Stimulated activated CD8-positive, alpha-beta memory T cell treated with anti-CD3 and anti-CD28 coated beads, Interleukin-12 subunit alpha, Interleukin-12 subunit beta, amount 100 ng/mL, for 1 hour (primary cell): ENCODE data around the gene AAMDC.
"Not testable (repeated sequence)": the region's sequence is repeated elsewhere in the genome, so short reads cannot be mapped to it uniquely, and the experiment has no call there.

ENCODE experiments used
- DNase-seq: peaks from one replicate; pipeline ENCODE4 v3.0.0-alpha.2; 2020; ENCODE audit warnings: low read depth

Gene AAMDC

DNA sequence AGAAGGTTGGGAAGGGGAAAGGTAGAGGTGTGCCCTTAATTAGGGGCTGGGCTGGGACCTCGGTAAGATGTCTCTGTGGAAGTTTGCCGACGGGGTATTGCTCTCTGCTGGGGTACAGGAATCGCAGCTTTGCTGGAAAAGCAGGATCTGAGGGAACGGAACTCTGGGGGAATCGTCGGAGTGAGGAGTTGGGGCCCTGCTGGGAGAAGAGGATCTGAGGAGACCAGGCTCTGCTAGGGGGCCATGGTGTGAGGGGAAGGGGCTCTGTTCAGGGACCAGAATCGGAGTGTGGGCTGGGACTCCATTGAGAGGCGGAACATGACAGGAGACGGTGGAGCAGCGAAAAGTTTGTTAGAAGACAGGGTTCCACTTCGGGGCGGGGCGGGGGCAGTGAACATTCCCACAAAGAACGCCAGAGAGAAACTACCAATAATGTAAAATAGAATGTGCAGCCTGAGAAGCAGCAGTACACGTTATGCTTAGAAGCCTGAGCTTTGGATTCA, 456 bp downstream of the AAMDC start:
- no peak for DNase-seq

DNA sequence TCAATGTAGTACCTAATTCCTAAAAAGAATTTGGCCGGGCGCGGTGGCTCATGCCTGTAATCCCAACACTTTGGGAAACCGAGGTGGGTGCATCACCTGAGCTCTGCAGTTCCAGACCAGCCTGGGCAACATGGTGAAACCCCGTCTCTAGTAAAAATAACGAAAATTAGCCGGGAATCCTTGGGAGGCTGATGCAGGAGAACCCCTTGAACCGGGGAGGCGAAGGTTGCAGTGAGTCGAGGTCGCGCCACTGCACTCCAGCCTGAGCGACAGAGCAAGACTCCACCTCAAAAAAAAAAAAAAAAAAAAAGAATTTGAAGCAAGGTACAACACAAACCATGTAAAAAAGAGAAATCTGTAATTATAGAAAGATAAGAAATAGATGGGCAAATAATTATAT, 1.2 kb downstream of the AAMDC start:
- DNase-seq, result not testable (repeated sequence)

DNA sequence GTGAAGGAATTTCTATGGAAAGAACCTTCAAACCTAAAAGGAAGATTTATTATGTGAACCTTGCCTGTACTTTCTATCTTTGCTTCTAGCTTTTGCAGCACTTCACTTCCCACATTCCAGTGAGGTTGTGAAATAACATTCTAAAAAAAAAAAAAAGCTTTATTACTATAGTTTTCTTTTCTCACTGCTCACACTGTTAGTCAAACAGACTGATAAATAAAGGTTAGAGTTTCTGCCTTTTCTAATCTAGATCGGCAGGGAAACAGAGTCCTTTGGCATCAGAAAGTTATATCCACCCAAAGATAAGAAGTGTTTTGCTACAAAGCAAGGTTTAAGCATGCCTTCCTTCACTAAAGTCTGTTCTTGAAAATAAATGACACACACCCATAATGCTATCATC, 2.8 kb downstream of the AAMDC start:
- DNase-seq, result no peak

DNA sequence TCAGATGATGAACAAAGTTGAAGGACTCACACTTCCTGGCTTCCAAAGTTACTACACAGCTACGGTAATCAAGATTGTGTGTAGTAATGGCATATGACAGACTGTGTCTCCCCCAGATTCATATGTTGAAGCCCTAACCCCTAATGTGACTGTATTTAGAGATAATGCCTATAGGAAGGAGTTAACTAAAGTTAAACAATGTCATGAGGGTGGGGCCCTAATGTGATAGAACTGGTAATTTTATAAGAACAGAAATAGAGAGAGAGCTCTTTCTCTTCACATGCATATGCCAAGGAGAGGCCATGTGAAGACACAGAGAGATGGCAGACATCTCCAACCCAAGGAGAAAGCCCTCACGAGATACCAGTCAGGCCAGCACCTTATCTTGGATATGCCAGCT, 8.0 kb downstream of the AAMDC start:
- no peak for DNase-seq

DNA sequence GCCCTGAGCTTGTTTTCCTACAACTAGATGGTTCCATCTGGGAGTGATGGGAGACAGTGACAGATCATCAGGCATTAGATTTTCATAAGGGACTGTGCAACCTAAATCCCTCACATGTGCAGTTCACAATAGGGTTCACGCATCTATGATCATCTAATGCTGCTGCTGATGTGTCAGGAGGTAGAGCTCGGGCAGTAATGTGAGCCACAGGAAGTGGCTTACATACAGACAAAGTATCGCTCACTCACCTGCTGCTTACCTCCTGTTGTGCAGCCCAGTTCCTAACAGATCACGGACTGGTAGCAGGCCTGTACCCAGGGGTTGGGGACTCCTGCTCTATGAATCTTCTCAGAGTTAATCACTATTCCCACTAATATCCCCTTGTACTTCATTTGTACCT, 12.4 kb downstream of the AAMDC start:
- DNase-seq, result no peak

DNA sequence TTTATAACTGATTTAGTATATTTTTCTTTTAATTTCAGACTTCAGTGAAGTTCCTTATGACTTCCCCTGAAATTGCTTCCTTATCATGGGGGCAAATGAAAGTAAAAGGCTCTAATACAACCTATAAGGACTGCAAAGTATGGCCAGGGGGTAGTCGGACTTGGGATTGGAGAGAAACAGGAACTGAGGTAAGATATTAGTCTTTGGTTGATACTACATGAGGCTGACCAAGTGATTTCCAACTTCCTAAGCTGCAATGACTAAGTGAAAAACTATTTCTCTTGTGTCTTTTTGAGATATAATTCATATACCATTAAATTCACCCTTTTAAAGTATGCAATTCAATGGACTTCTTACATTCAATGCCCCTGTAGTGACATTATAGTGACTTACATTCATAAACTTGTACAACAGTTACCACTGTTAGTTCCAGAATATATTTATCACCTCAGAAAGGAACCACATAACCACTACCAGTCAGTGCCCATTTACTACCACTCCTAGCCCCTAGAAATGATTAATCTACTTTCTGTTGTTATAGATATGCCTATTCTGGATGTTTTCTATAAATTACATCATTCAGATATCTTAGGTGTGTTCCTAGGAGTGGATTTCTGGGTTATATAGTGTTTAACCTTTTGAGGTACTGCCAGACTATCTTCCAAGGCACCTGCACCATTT, 21.6 kb downstream of the AAMDC start:
- DNase-seq, result no peak

DNA sequence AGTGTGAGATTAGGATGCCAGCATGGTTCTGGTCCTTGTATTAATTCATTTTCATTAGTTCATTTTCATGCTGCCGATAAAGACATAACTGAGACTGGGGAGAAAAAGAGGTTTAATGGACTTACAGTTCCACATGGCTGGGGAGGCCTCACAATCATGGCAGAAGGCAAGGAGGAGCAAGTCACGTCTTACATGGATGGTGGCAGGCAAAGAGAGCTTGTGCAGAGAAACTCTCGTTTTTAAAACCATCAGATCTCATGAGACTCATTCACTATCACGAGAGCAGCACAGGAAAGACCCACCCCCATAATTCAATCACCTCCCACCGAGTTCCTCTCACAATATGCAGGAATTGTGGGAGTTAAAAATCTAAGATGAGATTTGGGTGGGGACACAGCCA, 22.8 kb downstream of the AAMDC start:
- not testable (repeated sequence) for DNase-seq

- no peak for DNase-seq
Observed at GRCh38 chr11:77851503-77851902, 30.6 kb downstream of the AAMDC start.

- DNase-seq, result no peak
Observed at GRCh38 chr11:77854838-77855237, 33.9 kb downstream of the AAMDC start.

GRCh38 chr11:77857906-77858457, 37.0 kb downstream of the AAMDC start:
- DNase-seq, result not testable (repeated sequence)

- DNase-seq, result not testable (repeated sequence)
Observed at GRCh38 chr11:77861444-77861843, 40.5 kb downstream of the AAMDC start.

DNA sequence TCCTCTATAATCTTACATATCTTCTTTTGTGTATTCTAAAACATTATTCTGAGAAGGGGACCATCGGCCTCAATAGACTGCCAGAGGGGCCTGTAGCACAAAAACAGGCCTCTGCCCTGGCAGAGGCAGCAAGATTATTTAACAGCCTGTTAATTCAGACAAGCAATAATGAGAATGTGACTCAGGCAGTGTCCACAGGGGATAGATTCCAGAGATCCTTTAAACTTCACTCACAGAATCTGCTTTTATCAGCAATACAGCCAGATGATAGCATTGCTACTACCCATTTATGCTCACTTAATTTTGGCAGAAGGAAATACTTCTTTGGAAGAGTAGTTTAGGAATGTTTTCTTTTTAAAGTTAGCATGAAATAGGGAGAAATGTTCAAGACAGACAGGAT, 44.9 kb downstream of the AAMDC start:
- no peak for DNase-seq

- no peak for DNase-seq
Observed at GRCh38 chr11:77866336-77866735, 45.4 kb downstream of the AAMDC start.

GRCh38 chr11:77868744-77869143, 47.8 kb downstream of the AAMDC start:
- DNase-seq, result no peak

DNA sequence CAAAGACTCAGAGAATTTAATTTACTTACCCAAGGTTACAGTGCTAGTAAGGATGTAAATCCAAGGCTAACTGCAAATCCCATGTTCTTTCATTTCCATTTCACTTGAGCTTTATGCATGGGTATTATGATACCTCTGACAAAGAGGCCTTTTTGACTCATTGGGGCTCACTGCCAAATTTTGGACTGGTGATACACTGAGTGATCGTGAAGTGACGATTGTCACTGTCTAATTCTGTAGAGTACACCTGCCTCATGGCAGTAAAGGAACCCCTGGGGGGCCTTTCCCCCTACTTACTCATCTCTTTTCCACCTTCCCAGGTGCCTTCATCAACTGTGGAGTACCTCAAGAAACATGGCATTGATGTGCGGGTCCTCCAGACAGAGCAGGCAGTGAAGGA, 50.9 kb downstream of the AAMDC start:
- DNase-seq, result no peak

- DNase-seq, result no peak
Observed at GRCh38 chr11:77873345-77873744, 52.4 kb downstream of the AAMDC start.

DNA sequence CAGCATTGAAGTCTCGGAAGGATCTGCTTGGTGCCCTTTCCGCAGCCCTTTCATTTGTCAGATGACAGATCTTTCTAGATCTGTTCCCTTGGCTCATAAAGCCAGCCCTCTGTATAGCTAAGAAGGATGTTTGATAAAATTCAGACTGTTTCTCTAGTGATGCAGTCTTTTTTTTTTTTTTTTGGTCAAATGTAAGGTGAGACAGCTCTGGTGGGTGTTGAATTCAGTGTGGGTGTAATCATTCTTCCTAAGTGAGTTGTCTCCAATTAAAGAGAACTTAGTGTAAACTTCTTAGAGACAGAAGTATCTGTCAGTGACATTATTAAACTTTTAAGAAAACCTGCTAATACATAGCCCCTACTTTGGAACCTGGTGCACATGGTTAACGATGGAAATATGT, 53.3 kb downstream of the AAMDC start:
- no peak for DNase-seq

DNA sequence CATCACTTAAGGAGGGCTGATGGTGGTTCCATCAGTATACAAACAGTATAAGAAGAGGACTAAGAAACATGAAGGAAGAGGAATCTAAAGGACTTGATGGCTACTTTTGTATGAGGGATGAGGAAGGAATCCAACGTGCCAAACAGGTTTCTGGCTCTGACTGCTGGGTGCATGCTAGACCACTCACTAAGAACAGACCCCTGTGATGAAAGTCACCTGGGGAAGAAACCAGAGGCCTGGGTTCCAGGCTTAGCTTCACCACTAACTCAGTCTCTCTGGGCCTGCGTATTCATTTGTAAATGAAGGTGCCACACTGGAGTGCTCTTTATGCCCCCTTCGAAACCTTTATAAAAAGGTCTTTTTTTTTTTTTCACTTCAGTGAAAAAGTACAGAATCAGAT, 55.1 kb downstream of the AAMDC start:
- DNase-seq, result no peak

DNA sequence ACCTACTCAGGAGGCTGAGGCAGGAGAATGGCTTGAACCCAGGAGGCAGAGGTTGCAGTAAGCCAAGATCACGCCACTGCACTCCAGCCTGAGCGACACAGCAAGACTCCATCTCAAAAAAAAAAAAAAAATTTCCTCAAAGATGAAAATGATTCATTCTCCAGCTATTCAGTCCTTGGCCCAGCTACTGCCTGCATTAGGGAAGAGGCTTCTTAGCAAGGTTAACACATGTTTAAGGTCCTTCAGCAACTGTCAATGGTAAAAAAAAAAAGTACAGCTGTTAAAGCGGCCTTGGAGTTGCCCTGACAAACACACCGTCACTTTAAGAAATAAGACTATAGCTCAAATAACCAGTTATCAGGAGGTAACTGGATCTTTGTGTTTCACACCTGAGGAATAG, 57.3 kb downstream of the AAMDC start:
- DNase-seq, result not testable (repeated sequence)

DNA sequence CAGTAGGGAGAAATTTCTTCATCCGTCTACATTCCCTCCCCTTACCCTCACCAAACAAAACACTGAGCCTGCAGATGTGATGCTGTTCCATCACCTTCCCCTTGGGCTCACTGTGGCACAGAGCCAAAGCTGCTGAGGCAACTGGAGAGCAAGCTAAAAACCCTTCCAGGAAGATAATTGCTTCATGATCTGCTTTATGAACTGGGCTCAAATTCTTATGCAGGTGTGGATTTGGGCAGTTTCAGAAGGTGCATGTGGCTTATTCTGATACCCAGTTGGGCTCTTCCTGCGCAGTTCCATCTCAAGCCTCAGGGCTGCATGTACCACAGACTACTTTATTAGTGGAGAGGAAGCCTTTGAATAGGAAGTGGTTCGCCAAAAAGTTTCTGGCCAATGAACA, 58.3 kb downstream of the AAMDC start:
- no peak for DNase-seq

GRCh38 chr11:77882396-77882795, 61.5 kb downstream of the AAMDC start:
- no peak for DNase-seq

DNA sequence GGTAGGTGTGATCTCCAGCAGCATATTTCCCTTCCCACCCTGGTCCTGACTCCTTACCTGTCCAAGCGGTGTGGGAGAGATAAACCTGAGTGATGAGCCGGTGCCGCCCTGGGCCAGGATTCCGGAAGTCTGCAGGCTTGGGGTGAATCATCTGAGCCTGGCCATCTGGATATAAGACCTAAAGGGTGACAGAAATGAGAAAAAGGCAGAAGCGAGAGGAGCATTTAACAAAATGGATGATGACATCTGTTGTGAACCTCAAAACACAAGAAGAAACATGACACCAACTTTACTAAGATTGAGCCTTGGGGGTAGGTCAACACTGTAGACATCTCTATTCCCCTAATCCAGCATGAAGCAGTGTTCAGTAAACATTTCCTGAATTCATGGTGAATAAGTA, 62.8 kb downstream of the AAMDC start:
- DNase-seq, result no peak

DNA sequence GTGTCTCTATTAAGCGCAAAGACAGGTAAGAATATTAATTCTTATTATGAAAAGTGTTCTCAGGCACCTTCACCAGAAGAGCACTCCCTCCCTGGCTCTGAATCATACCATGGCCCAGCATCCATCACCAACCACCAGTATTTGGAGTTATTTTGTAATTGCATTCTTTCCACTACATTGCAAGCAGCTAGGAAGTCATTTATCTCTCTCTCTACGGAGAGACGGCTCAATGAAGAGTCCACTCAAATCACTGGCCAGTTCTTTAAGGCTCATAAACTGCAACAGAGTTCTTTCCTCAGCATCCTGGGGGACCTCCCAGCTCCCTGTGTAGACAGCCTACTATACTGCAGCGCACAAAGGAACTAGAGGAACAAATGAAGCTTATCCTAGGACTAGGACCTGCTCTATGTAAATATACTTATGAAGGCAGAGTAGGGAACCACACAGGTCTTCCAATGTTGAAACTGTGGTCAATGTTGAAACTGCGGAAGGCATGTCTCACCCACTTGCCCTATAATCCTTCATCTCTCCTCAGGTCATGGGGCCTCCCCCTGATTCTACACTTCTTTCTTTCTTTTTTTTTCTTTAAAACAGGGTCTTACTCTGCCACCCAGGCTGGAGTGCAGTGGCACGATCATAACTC, 63.4 kb downstream of the AAMDC start:
- no peak for DNase-seq

DNA sequence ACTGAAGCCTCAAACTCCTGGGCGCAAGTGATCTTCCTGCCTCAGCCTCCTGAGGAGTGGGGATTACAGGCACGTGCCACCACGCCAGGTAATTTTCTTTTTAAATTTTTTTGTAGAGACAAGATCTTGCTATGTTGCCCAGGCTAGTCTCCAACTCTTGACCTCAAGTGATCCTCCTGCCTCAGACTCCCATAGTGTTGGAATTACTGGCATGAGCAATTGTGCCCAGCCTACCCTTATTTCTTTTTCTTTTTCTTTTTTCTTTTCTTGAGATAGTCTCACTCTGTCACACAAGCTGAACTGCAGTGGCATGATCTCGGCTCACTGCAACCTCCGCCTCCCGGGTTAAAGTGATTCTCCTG, 63.9 kb downstream of the AAMDC start:
- DNase-seq, result no peak
